Measurements from ENCODE around the gene COL4A2. TPM values are rescaled to one million over a fixed set of nuclear protein-coding genes. Genes with fewer than 3 reads are reported as not detected.

Gene COL4A2
- total RNA-seq, 1 donor from 2014 or later = 7.6 TPM

- FAIRE-seq = no peak
Observed at GRCh38 chr13:110562036-110562597, 255.0 kb downstream of the COL4A2 start.

More at GRCh38 chr13:110562036-110562597, 255.0 kb downstream of the COL4A2 start:
- no peaks in the 10 kb centered on the region for H3K36me3 ChIP-seq (ENCODE audit: control insufficient read depth, insufficient read depth, low read length)
- no peak for TF ChIP-seq CTCF (IDR thresholded peaks at IDR 0.05; ENCODE audit: insufficient read depth, low read length, severe bottlenecking)
- peak overlapping the region; percentile 72 for H3K4me3 ChIP-seq (ENCODE audit: low read depth, low read length)
- no peaks in the 10 kb centered on the region for H3K27me3 ChIP-seq (ENCODE audit: control insufficient read depth, insufficient read depth, low read length)
- peak; percentile 29 for DNase-seq (ENCODE audit: low read depth)

Other genes starting within 250 kb of the COL4A2 start
- gene COL4A1, start 127 bp upstream of the COL4A2 start, total RNA-seq = 3.6 and 7.4 TPM in 2 replicates